GM12878 (cell line): ENCODE results near the gene CAPN15. TPM values are rescaled to one million over a fixed set of nuclear protein-coding genes. Genes with fewer than 3 reads are reported as not detected.
A peak's percentile ranks its signal among the peaks of the same experiment; 100 is the strongest.

Experiments
- ATAC-seq: fragments of 200-7000 bp; cut with Tn5 transposase; 3 replicates; pipeline ENCODE4 v1.9.1; 2020; ENCODE audit warnings: mild to moderate bottlenecking, moderate library complexity
- BruUV-seq: library from RNA; stranded (reverse); fragments of 400-500 nt; replicated peaks from 2 replicates; lab custom pipeline; 2021; lab: Mats Ljungman, UMichigan
- CTCF ChIA-PET: fragments of 300-600 bp; sonication (Branson Sonifier 250); formaldehyde crosslinking; extraction: SDS; loops from one replicate; lab custom pipeline; 2021; ENCODE audit warnings: inconsistent platforms; lab: Yijun Ruan, JAX
- POLR2A ChIA-PET: fragments of 350-600 bp; formaldehyde crosslinking; extraction: SDS; loops from one replicate; lab custom pipeline; 2021; ENCODE audit warnings: inconsistent platforms; lab: Charles Lee
- RAD21 ChIA-PET: fragments of 300-600 bp; sonication (Branson Sonifier 250); formaldehyde crosslinking; loops from one replicate; lab custom pipeline; 2023; ENCODE audit warnings: antibody characterized with exemption; ENCODE audit not compliant: unreplicated experiment; lab: Charles Lee
- SMC1A ChIA-PET: fragments of 300-600 bp; sonication (Branson Sonifier 250); formaldehyde crosslinking; loops from one replicate; lab custom pipeline; 2023; ENCODE audit not compliant: unreplicated experiment, uncharacterized antibody; lab: Charles Lee
- DNase-seq: peaks from one replicate; pipeline ENCODE4 v3.0.0-alpha.2; 2011; ENCODE audit warnings: low read depth, low spot score
- FAIRE-seq: peaks from 3 replicates; lab custom pipeline; 2011; peaks lifted over from hg19 to GRCh38; lab: Jason Lieb, UNC
- H2AFZ ChIP-seq: 2 replicates; pipeline ENCODE4 v1.6.0; 2011; ENCODE audit warnings: low read depth, low read length, control low read depth; ENCODE audit not compliant: control insufficient read depth
- H3K27ac ChIP-seq: 2 replicates; pipeline ENCODE4 v1.5.1; 2011; ENCODE audit warnings: control low read depth; ENCODE audit not compliant: control insufficient read depth, insufficient read depth
- H3K27me3 ChIP-seq, 2 experiments: replicated peaks in 1 of 2; 2 replicates each; pipeline versions ENCODE4 v1.6.0 to v1.6.1; 2011; ENCODE audit warnings: low read length in 1 of 2; ENCODE audit not compliant: control insufficient read depth in 2 of 2, insufficient read depth in 2 of 2
- H3K36me3 ChIP-seq, 2 experiments: 2 replicates each; pipeline ENCODE4 v1.5.1; 2011; ENCODE audit warnings: low read length in 1 of 2; ENCODE audit not compliant: control insufficient read depth in 2 of 2, insufficient read depth in 2 of 2
- H3K4me1 ChIP-seq: 2 replicates; pipeline ENCODE4 v1.6.1; 2011; ENCODE audit warnings: mild to moderate bottlenecking, low read length, moderate library complexity, mixed read lengths; ENCODE audit not compliant: control insufficient read depth, insufficient read depth
- H3K4me2 ChIP-seq: 2 replicates; pipeline ENCODE4 v1.6.0; 2011; ENCODE audit warnings: control low read depth; ENCODE audit not compliant: control insufficient read depth, insufficient read depth
- H3K4me3 ChIP-seq: fragments of 200-600 bp; sonication (generic); 2 replicates; pipeline ENCODE4 v1.5.1; 2016
- H3K79me2 ChIP-seq: 2 replicates; pipeline ENCODE4 v1.6.0; 2011; ENCODE audit warnings: low read length; ENCODE audit not compliant: control insufficient read depth, insufficient read depth
- H3K9ac ChIP-seq: 2 replicates; pipeline ENCODE4 v1.8.0; 2011; ENCODE audit warnings: low read length, control low read depth, mixed read lengths; ENCODE audit not compliant: control insufficient read depth, insufficient read depth
- H3K9me3 ChIP-seq: replicated peaks from 3 replicates; pipeline ENCODE4 v1.5.1; 2011; ENCODE audit warnings: mild to moderate bottlenecking, low read length; ENCODE audit not compliant: control insufficient read depth, insufficient read depth
- H4K20me1 ChIP-seq: 2 replicates; pipeline ENCODE4 v1.6.0; 2011; ENCODE audit not compliant: control insufficient read depth, insufficient read depth
- ATF7 ChIP-seq: fragments of 450-650 bp; IDR thresholded peaks from 2 replicates; pipeline ENCODE4 v1.6.1; 2016; ENCODE audit warnings: low read depth, mild to moderate bottlenecking
- BCL11A ChIP-seq: IDR thresholded peaks from 2 replicates; pipeline ENCODE4 v1.6.1; 2011; ENCODE audit warnings: low read depth, low read length
- CEBPZ ChIP-seq: fragments of 150-350 bp; IDR thresholded peaks from 2 replicates; pipeline ENCODE4 v1.6.1; 2016; ENCODE audit warnings: low read depth, low read length
- DPF2 ChIP-seq: fragments of 450-650 bp; IDR thresholded peaks from 2 replicates; pipeline ENCODE4 v1.6.1; 2017; ENCODE audit warnings: mild to moderate bottlenecking
- GABPA ChIP-seq: IDR thresholded peaks from 2 replicates; pipeline ENCODE4 v1.6.1; 2014; ENCODE audit warnings: antibody characterized with exemption, low read depth, mild to moderate bottlenecking, inconsistent platforms
- IKZF2 ChIP-seq, 2 experiments: fragments of 450-650 bp; IDR thresholded peaks; 2 replicates each; pipeline ENCODE4 v1.6.1; 2017; ENCODE audit warnings: mild to moderate bottlenecking in 2 of 2, moderate library complexity in 2 of 2
- MXI1 ChIP-seq: fragments of 150-350 bp; IDR thresholded peaks from 2 replicates; pipeline ENCODE4 v1.6.1; 2011; ENCODE audit warnings: low read depth, mild to moderate bottlenecking, inconsistent platforms, low read length, improper control_type of control experiment
- NBN ChIP-seq: fragments of 450-650 bp; IDR thresholded peaks from 2 replicates; pipeline ENCODE4 v1.6.1; 2016
- NFXL1 ChIP-seq: fragments of 450-650 bp; IDR thresholded peaks from 2 replicates; pipeline ENCODE4 v1.6.1; 2017; ENCODE audit warnings: antibody characterized with exemption, mild to moderate bottlenecking, borderline replicate concordance
- RAD51 ChIP-seq: fragments of 450-650 bp; IDR thresholded peaks from 2 replicates; pipeline ENCODE4 v1.6.1; 2016; ENCODE audit warnings: moderate library complexity, mild to moderate bottlenecking, inconsistent platforms
- SMC3 ChIP-seq: IDR thresholded peaks from 2 replicates; pipeline ENCODE4 v1.6.1; 2011; ENCODE audit warnings: low read length, improper control_type of control experiment, borderline replicate concordance
- SP1 ChIP-seq: IDR thresholded peaks from one replicate; pipeline ENCODE4 v1.6.1; 2011; ENCODE audit warnings: low read depth, low read length
- SPI1 ChIP-seq: IDR thresholded peaks from 2 replicates; pipeline ENCODE4 v1.6.1; 2011; ENCODE audit warnings: low read depth, mild to moderate bottlenecking, low read length, moderate library complexity, borderline replicate concordance; ENCODE audit not compliant: insufficient read depth
- TCF12 ChIP-seq: IDR thresholded peaks from 2 replicates; pipeline ENCODE4 v1.6.1; 2011; ENCODE audit warnings: low read depth, mild to moderate bottlenecking, low read length
- TCF3 ChIP-seq: IDR thresholded peaks from 2 replicates; pipeline ENCODE4 v1.6.1; 2012; ENCODE audit warnings: low read depth, mild to moderate bottlenecking, low read length, borderline replicate concordance; ENCODE audit not compliant: insufficient read depth
- ZBTB4 ChIP-seq: fragments of 450-650 bp; formaldehyde crosslinking; IDR thresholded peaks from 2 replicates; pipeline ENCODE4 v1.4.0; 2022; ENCODE audit warnings: mild to moderate bottlenecking, moderate library complexity
- ZNF207 ChIP-seq: fragments of 450-650 bp; IDR thresholded peaks from 2 replicates; pipeline ENCODE4 v1.6.1; 2014; ENCODE audit warnings: antibody characterized with exemption, mild to moderate bottlenecking, borderline replicate concordance
- WGBS: methylation state at CpG from one replicate; pipeline ENCODE4 v1.1.6; 2016; ENCODE audit warnings: low lambda C conversion rate; ENCODE audit not compliant: insufficient replicate concordance, insufficient coverage; ENCODE audit errors: missing lambda C conversion rate; 5-methylcytosine and 5-hydroxymethylcytosine counted together
- in situ Hi-C: fragments of 300-500 bp; cut with MboI; formaldehyde crosslinking; loops from 9 replicates; pipeline ENCODE4 v1.14.3; 2018; ENCODE audit warnings: mixed read lengths
- intact Hi-C: fragments of 100-400 bp; cut with micrococcal nuclease; formaldehyde crosslinking; loops from one replicate; pipeline ENCODE4 v1.14.2; 2022; ENCODE audit not compliant: unreplicated experiment
- polyA plus RNA-seq, 11 experiments: library from polyadenylated mRNA; depleted of rRNA in 4 of 11; unstranded in 6 of 11; stranded (reverse) in 5 of 11; fragments of >200 nt; fragmentation: Nextera tagmentation in 4 of 11; fragmentation: Illumina TruSeq in 1 of 11; extraction: Ambion mirVana in 4 of 11; extraction: Trizol in 1 of 11; gene quantifications; 1 replicate in 1 of 11; 2 replicates in 10 of 11; pipeline versions ENCODE4 v1.2.1 to v1.2.3, GENCODE V29; 2011 to 2016; ENCODE audit warnings: inconsistent platforms in 2 of 11, missing spikeins in 2 of 11, low read depth in 1 of 11
- total RNA-seq, 4 experiments: library from RNA; depleted of rRNA in 3 of 4; stranded (reverse); fragments of >200 nt in 3 of 4; fragmentation: Illumina TruSeq in 1 of 4; extraction: Trizol in 1 of 4; gene quantifications; 2 replicates each; pipeline versions ENCODE4 v1.2.1 to v1.2.3, GENCODE V29; 2013 to 2021

The CAPN15 gene
- total and polyA plus RNA-seq, 10 of the 15 experiments (the other 5 are each of a cell fraction or from before 2014, with no cell fraction given): 0.40 to 78.5 (median 8.3) TPM

DNA sequence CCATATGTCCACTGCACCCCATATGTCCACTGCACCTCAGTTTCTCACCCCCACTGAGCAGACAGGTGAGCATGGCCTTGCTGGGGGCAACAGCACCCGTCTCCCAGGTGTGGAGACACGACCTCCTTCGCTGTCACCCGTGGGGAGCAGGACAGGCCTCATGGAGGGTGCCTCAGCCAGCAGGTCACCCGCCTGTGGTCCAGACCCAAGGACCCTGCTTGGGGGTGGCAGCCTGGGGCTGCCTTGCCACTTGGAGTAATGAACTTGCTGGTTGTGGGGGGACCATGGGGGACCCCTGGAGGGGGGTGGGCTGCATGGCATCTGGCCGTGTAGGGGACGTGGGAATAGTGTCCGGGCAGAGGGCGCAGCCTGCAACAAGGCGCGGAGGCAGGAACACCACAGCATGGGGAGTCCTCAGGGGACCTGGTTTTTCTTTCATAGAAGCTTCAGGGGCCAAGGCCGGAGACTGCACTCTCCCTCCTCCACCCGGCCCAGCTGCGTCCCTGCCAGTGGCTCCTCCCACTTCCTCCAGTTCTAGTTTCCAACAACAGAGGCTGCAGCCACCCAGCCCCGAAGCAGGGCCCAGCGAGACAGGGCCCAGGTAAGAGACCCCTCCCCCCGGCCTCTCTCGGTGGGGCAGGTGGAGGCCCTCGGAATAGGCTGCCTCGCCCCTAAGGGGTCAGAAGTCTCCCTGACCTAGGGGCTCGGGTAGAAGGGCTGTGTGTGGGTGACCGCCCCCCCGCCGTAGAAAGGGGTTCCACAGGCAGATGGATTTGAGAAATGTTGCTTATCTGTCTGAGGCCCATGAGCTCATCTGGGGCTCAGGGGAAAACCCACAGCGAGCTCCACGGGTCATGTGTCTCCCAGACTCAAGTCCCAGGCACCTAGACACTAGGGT is 39.2 kb downstream of the CAPN15 start, which contains the start of gene NHLRC4:
NHLRC4 (plus strand) TSS at position 531 of the 898 bp plus-strand sequence. CDS start 1,043 bp downstream, outside the sequence.
- H3K9ac ChIP-seq: peak within 1 kb of the TSS; percentile 65
- H3K9me3 ChIP-seq: no peaks in the 10 kb centered on the region
- RAD21 ChIA-PET: interaction anchor here (1.4 kb wide), 1 partner anchor 41 kb away, joined by 4 read pairs; no protein-coding TSS in a partner anchor
- peak within 1 kb of the TSS; percentile 13; the same call in 1 of the 2 replicates for H3K4me3 ChIP-seq
- peak within 1 kb of the TSS; percentile 76 for H3K4me2 ChIP-seq
- SMC1A ChIA-PET: interaction anchor here (0.7 kb wide), 1 partner anchor 41 kb away, joined by 3 read pairs; no protein-coding TSS in a partner anchor
- H3K36me3 ChIP-seq: no peaks in the 10 kb centered on the region
- DNase-seq (no peak), FAIRE-seq (peak; percentile 96), ATAC-seq (peak; percentile 88)
- peak within 1 kb of the TSS; percentile 79 for H3K27ac ChIP-seq
- in situ Hi-C loops (loop anchor here (5.0 kb wide), 1 partner anchor 34 kb away; no protein-coding TSS in a partner anchor), intact Hi-C loops (loop anchor here (5.0 kb wide), 1 partner anchor 39 kb away; the partner anchor contains the start of gene CAPN15)
- CTCF ChIA-PET: interaction anchor here (1.1 to 1.2 kb wide), 2 partner anchors 35 to 41 kb away, joined by 3 read pairs; no protein-coding TSS in a partner anchor
- H4K20me1 ChIP-seq: no peaks in the 10 kb centered on the region
- H3K27me3 ChIP-seq: no peaks in the 10 kb centered on the region; a peak in 1 of 4 replicates
- no TSS peak for BruUV-seq
- POLR2A ChIA-PET: interaction anchor here (0.5 to 1.3 kb wide), 7 partner anchors 21 to 186 kb away, joined by 3 to 7 read pairs (median 4); partner anchors contain the start of gene CAPN15
- 12% methylated on average over 26 of the region's 26 CpGs for WGBS
- peak within 1 kb of the TSS; percentile 40 for H2AFZ ChIP-seq
- H3K4me1 ChIP-seq: peaks cover 19% of the 10 kb centered on the region
- peaks cover 6% of the 10 kb centered on the region for H3K79me2 ChIP-seq
- TF ChIP-seq MXI1: no peak
- TF ChIP-seq SP1: no peak
- TF ChIP-seq TCF12: peak; percentile 81; the same call in 1 of the 2 replicates
- no peak for TF ChIP-seq BCL11A
- TF ChIP-seq RAD51: no peak
- no peak for TF ChIP-seq ZBTB4
- no peak for TF ChIP-seq GABPA
- TF ChIP-seq SPI1: peak; percentile 63
- no peak for TF ChIP-seq ZNF207
- peak; percentile 60 for TF ChIP-seq ATF7
- TF ChIP-seq IKZF2 (IDR thresholded peaks at IDR 0.05): 0 out of 4 replicates have a peak, but pooled peaks of 1 of the 2 experiments have one; percentile 15
- TF ChIP-seq NFXL1: peak; percentile 95
- peak; percentile 62; the same call in 1 of the 2 replicates for TF ChIP-seq NBN
- TF ChIP-seq TCF3: 0 out of 2 replicates have a peak, but pooled peaks have one; percentile 57
- no peak for TF ChIP-seq CEBPZ
- TF ChIP-seq SMC3: 0 out of 2 replicates have a peak, but pooled peaks have one; percentile 4
- 0 out of 2 replicates have a peak, but pooled peaks have one; percentile 18 for TF ChIP-seq DPF2
